CD4-positive, alpha-beta T cell treated with Interferon alpha-2 for 1 hour (primary cell): ENCODE results near the gene GAP43.

Experiments
- DNase-seq, 2 donors: peaks; one replicate each; pipeline ENCODE4 v3.0.0-alpha.2; 2020 to 2022

GAP43 gene

DNA sequence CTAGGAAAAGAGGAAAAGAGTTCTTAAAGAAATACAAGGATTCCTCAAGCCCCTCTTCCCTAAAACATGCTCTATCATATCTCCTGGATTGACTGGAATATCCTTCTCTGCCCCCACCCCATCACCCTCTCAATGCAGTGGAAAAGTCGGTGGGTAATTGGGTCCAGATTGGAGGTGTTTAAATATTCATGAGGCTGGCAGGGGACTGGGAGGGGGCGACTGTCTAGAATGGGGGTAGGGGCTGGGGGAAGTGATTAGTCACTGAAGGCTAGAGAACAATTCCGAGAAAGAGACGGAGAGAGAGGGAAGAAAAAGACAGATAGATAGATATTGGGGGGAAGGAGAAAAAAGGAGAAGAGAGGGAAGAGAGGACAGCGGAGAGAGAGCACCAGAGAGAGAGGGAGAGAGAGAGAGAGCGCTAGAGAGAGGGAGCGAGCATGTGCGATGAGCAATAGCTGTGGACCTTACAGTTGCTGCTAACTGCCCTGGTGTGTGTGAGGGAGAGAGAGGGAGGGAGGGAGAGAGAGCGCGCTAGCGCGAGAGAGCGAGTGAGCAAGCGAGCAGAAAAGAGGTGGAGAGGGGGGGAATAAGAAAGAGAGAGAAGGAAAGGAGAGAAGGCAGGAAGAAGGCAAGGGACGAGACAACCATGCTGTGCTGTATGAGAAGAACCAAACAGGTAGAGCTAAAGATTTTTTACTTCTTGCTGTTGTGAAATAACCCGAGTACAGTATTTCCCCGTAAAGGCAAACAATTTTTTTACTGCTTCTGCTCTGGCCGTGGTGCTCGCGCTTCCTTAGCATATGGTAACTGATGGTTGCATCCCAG lies at the start of gene GAP43:
Gene GAP43, plus strand, starts transcription at position 467 of the 825 bp plus-strand sequence. Its CDS starts 180 bp downstream, at position 647.
- DNase-seq: no peak

DNA sequence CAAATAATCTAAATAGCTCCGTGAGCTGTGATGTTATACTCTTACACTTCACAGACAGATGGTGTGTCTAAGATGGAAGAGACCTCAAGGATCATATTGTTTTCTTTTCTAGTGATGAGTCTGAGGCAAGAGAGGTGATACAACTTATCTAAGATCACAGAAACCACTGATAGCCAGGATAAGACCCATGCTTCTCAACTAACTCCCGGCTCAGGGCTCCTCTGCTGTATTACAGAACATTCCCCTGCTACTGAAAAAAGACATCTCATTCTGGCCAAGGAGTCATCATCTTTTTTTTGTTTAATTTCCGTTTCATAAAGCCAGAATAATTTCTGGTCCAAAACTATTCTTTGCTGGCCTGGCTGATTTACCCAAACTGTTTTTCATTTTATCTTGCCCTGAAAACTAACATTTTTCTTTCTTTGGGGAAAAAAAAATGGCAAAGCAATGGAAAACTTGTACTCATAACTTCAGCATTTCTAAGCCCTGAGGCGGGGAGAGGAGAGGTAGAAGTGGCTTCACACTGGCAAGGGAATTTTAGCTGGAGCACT lies 46.9 kb upstream of the GAP43 start:
- no peak for DNase-seq

- no peak for DNase-seq
Observed at GRCh38 chr3:115577000-115577399, 46.3 kb upstream of the GAP43 start.

DNA sequence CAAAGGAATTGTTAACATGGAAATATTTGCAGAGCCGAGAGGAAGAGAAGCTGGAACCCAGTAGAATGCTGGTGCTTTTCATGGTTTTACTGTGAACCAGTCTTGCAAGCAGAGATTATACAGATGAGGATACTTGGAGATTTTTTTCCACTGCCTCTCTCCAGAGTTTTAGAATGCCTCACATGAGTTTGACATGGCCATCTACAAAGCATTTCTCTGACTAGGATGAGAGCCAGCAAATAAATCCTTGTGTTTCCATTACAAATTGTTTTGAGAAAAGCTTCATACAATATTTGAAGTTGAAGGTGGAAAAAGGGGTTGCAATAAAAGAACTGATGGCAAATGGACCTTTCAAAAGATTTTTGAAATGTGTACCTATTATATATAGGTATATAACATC lies 45.0 kb upstream of the GAP43 start:
- DNase-seq: no peak

GRCh38 chr3:115580566-115580965 lies 42.7 kb upstream of the GAP43 start:
- no peak for DNase-seq

DNA sequence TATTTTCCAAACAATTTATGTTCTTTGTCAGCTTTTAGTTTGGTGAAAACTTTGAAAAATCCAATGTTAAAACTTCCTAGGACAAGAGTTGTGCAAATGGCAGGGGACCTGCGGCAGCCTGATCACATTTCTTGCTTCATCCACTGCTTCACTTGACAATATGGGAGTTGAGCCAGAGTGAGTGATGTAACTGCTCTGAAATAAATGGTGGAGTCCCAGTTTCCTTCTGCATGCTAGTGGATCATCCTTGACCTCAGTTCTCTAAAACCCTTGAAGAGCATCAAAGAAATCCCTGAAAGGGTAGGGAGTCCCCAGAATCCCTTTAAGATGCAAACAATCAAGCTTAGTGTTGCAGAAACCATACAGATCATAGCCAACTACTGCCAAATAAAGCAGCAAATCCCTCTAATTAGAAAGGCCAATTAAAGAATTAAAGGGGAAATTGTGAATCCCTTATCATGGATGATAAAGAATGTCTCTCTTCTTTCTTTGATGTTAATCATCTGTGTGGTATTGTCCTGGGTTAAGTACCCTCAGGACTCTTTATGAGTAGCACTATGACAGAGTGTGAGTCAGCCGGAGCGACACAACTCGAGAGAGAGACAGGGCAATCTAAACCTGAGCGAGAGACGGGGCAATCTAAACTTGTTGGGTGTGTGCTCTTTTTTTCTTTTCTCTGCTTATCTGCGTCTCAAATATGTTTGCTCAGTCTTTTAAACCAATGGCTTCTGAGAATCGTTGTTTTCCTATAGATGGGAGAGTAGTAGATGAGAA lies 41.8 kb upstream of the GAP43 start:
- no peak for DNase-seq

DNA sequence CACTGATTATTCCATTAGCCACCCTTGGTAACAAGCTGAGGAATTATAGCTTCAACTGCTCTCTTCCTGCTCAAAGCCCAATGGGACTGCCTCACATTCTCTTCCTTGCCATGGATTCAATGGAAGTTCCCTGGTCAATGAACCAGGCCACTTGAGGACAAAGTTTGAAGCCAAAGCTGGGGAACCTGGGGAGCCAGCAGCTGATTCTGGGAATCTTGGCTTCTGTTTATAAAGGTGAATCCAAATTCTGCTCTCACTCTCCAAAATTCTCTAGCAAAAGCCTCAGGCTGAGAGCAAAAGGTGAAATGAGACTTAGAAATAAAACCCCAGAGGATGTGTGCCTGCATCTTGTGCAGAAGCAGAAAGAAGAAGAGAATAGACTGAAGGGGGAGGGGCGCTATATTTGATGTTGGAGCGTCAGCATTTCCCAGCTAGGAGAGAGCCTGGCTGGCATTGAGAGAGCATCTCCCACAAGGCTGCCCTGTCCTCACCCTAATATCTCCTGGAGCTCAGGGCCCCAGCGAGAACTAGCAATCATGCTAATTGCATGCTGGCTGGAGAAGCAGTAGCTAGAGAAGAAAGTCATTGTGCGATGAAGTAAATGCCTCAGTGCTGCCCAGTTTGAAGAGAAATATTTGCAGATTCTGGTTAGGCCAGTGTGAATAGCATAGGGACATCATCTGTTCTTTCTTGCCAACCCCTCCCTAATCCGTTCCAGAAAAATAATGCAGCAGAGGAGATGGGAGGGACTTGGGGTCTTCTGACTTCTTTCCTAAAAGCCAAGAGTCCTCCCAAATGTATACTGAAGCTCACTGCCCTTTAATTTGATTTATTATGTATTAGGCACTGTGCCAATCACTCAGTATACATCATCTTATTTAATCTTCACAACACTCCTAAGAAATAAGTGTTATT lies 34.9 kb upstream of the GAP43 start:
- DNase-seq: no peak

DNA sequence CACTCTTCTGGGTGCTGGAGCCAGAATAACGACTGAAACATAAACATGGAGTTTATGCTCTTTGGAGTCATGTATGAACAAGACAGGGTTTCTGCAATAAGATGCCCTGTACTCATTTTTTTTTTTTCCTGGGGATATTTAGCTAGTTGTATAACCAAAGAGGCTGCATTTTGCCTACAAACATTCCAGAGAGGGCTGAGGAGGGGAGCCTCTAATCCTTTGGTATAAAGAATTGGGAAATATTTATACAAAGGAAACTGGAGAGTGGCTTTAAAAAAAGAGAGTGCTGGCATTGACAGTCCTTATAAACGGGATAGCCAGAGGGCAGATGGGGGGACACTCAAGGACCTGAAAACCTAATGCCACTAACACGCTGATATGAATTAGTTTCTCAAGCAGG lies 32.4 kb upstream of the GAP43 start:
- no peak for DNase-seq

- no peak for DNase-seq
Observed at GRCh38 chr3:115595611-115596275, 27.6 kb upstream of the GAP43 start.

- DNase-seq: no peak
Observed at GRCh38 chr3:115598216-115598615, 25.1 kb upstream of the GAP43 start.

- DNase-seq: no peak
Observed at GRCh38 chr3:115602194-115602593, 21.1 kb upstream of the GAP43 start.

DNA sequence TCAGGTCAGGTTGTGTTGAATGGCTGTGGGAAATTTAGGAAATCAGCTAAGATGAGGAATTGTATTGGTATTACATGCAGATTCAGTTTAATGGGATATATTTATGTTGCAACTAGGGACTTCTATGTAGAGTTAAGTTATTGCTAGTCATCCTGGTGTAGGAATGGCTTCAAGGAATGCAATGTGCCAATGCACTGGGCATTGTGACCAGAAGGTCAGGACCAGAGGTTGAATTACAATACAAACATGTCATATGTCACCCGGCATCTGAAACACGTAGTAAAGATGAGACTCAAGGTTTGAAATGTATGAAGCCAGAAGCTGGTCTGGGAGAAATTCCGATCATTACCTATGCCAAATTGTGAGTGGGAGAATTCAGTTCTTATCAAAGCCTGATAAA lies 11.7 kb upstream of the GAP43 start:
- no peak for DNase-seq

DNA sequence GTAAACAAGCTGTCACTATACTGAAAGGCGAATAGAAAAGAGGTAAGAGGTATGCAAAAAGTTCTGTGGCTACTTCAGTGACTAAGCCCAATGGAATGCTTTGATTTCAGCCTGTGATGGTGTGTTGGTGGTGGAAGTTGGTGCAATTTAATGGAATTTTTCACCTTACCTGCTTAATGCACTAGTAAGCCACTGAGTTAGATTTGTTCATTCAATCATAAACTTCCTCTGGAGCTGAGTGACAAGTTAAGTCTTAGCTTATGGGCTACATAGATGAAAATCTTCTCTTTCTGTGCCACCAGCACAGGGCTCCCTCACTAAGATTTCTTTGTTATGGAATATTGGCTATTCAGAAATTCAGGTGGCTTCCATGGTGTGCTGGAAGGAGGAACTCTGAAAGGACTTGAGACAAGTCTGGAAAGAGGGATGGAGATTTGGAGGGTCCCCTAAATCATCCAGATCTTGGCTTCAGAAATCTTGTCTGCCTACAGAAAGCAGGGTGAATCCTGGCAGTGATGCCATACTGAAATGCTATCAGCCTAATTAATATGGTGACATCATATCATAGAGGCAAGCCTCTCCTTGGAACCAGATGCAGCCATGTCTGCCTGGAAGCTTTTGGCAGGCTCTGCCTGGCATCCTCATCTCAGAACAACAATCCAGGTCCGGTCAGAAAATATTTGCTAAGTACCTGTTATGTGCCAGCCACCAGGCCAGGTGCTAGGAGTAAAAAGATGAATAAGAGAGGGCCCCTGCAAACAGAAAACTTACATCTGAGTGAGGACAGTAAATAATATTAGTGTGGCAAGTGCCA lies 8.1 kb upstream of the GAP43 start:
- no peak for DNase-seq

DNA sequence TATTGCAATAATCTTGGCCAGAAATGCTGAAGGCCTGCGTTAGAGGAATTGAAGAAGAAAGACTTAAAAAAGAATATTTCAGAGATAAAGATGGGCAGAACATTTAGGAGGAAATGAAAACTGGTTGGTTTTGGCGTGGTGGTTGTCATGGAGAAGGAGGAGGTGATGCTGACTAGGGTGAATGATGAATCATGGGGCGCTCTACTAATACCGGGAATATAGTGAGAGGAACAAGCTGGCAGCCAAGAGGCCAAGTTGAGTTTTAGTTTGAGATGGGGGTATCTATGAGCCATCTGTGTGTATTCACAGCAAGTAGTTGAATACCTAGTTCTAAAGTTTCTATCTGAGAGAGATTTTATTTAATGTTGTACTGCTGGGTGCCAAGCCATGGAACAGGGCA lies 6.8 kb upstream of the GAP43 start:
- no peak for DNase-seq

- DNase-seq: no peak
Observed at GRCh38 chr3:115617591-115617990, 5.7 kb upstream of the GAP43 start.

DNA sequence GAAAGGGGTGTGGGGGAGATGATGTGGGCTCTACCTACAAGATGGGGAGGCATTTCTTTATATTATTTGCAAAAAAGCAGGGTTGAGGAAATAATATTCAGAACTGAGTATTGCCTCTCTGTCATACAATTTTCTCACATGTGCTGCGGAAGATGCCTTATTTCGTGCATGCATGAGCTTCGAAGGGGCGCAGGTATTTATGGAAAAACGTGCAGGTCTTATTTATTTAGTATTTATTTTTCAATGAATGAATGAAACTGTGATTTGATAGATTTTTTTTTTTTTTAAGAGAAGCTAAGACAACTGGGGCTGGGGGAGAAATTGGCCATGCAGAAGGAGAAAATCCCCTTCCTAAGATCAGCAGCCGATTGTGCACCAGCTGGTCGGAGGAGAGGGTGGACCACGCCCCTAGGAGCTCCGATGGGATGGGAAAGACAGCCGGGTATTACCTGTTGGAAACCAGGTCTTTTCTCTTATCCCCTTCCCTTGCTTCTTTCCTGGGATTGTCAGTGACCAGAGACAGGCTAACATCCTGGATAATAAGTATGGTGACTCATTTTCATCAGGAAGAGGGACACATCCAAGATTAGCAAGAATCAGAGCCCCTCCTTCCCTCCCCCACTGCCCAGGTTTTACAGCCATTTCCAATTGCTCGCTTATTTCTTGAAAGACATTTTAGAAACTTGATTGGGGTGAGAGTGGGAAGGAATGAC lies 875 bp downstream of the GAP43 start:
- no peak for DNase-seq

DNA sequence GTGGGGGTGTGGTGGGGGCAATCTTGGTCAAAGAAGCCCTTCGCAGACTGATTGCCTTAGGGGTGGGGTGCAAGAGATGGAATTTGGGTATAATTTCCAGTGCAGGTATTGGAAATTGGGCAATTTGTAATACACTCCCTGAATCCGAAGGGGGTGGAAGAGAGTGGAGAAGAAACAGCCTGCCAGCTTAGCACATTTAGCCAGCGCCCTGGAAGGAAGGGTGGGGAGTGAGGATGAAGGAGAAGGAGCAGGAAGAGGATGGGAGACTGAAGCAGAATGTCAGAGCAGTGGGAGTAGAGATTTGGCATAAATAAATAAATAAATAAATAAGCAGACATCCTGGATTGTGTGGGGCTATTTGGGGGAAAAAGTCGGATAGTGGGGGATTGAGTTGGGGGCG lies 1.6 kb downstream of the GAP43 start:
- DNase-seq: no peak

- DNase-seq: no peak
Observed at GRCh38 chr3:115626006-115626409, 2.7 kb downstream of the GAP43 start.

- DNase-seq: no peak
Observed at GRCh38 chr3:115626721-115627120, 3.4 kb downstream of the GAP43 start.

DNA sequence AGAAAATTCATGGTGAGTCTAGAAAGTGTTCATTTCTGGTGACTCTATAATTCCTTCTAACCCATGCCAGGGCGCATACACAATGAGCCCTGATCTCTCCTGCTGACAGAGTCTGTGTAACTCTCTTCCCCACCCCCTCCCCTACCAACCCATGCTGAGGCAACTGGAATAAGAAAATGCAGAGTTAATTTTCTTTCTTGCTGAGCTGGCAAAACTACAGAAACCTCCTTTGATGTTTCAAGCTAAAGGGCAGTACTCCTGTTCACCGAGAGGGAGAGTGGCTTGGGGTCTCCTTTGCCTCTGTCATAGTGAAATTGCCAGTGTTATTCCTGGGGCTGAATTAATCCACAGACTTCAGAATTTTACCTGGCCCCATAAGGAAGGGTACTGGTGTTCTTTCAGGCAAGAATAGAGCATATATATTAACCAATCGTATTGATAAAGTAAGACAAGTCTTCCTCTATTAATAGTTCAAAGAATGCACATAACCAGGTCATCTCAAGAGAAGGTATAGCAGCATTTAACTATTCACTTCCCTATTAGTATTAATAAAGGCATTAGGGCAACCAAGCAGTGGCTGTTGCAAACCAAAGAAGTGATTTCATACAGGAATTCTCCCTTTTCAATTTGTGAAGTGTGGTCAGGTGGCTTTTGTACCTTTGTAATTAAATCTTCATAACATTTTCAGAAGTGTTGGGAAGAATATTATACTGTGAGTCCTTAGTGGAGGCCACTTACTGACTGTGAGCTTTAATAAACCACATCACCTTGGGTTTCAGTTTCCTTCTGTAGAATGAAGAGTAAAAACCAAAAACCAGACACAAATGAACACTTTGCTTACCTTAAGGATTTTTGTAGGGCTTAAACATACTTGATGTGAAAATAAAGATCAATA lies 4.1 kb downstream of the GAP43 start:
- DNase-seq: no peak
